KG1 (cell line): ENCODE data around the gene ZCCHC9.

Source experiments
- DNase-seq: peaks from one replicate; lab custom pipeline; 2025; lab: John Stamatoyannopoulos, UW

Gene ZCCHC9

GRCh38 chr5:81355291-81356251 is 54.2 kb downstream of the ZCCHC9 start:
- DNase-seq = no peak

- DNase-seq = no peak
Measured at GRCh38 chr5:81359108-81359507, 57.7 kb downstream of the ZCCHC9 start.

GRCh38 chr5:81359881-81360280 is 58.5 kb downstream of the ZCCHC9 start:
- no peak for DNase-seq

GRCh38 chr5:81360640-81361039 is 59.3 kb downstream of the ZCCHC9 start:
- DNase-seq = no peak

GRCh38 chr5:81361600-81361999 is 60.2 kb downstream of the ZCCHC9 start:
- DNase-seq = no peak
